ENCODE measurements around the gene FARS2.

DNA sequence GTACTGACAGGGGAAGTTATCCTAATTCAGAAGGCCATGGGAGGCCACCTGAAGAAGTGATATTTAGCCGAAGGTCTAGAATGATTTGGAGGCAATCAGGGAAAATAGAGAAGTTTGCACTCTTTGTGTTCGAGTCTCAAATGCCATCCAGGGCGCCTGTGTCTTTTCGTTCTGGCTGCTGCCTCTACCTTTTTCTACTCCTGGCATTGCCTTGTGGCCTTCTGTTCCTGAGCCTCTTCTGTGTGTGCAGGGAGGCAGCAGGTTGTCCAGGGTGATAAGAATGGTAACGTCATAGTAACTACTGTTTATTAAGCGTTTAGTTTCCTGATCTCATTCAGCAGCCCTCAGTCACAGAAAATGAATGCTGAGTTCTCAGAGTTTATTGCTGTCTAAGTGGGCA lies 252.1 kb downstream of the FARS2 start:
- TF ChIP-seq, protein P1, sequence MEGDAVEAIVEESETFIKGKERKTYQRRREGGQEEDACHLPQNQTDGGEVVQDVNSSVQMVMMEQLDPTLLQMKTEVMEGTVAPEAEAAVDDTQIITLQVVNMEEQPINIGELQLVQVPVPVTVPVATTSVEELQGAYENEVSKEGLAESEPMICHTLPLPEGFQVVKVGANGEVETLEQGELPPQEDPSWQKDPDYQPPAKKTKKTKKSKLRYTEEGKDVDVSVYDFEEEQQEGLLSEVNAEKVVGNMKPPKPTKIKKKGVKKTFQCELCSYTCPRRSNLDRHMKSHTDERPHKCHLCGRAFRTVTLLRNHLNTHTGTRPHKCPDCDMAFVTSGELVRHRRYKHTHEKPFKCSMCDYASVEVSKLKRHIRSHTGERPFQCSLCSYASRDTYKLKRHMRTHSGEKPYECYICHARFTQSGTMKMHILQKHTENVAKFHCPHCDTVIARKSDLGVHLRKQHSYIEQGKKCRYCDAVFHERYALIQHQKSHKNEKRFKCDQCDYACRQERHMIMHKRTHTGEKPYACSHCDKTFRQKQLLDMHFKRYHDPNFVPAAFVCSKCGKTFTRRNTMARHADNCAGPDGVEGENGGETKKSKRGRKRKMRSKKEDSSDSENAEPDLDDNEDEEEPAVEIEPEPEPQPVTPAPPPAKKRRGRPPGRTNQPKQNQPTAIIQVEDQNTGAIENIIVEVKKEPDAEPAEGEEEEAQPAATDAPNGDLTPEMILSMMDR (IDR thresholded peaks at IDR 0.05; ENCODE audit: borderline replicate concordance, extremely low read depth, low read length, poor library complexity, severe bottlenecking): no peak
- no peak for TF ChIP-seq EZH2 (IDR thresholded peaks at IDR 0.05; ENCODE audit: borderline replicate concordance, low read depth, low read length, severe bottlenecking)
